ENCODE results near the gene JKAMP.

DNA sequence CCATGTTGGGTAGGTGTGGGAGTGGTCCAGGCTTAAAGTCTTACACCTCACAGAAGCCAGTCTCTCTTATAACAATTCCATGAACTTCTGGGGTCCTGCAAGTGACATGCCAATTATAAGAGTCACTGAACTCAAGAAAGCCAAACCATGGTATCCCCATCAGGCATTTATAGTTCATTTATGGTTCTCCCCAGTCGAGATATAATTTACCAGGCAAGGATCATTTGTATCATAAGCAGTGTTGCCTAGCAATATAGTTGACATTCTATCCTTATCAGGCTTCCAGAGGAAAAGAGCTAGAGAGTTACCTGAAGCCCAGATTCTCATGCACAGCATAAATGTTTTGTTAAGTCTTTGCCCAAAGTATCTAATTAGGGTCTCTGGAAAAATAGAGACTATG lies 8.1 kb downstream of the JKAMP start:
- no peak for TF ChIP-seq CREB1 (IDR thresholded peaks at IDR 0.05; ENCODE audit: low read depth)
- no peak for TF ChIP-seq TAF1 (IDR thresholded peaks at IDR 0.05; ENCODE audit: low read depth)
- no peak for TF ChIP-seq YY1 (IDR thresholded peaks at IDR 0.05; ENCODE audit: low read depth)
- no peak for TF ChIP-seq ZBTB7A (IDR thresholded peaks at IDR 0.05; ENCODE audit: low read depth)
- no peak for TF ChIP-seq TEAD4 (IDR thresholded peaks at IDR 0.05)

All from Ishikawa (cell line).